CD4-positive, alpha-beta T cell treated with Interleukin-17A for 1 hour (primary cell): ENCODE results near the gene PRELP.
"Not testable (repeated sequence)": the region's sequence is repeated elsewhere in the genome, so short reads cannot be mapped to it uniquely, and the experiment has no call there.

Experiments
- DNase-seq: peaks from one replicate; pipeline ENCODE4 v3.0.0-alpha.2; 2020

PRELP gene

GRCh38 chr1:203508463-203509073 is 33.0 kb downstream of the PRELP start:
- DNase-seq, result no peak

DNA sequence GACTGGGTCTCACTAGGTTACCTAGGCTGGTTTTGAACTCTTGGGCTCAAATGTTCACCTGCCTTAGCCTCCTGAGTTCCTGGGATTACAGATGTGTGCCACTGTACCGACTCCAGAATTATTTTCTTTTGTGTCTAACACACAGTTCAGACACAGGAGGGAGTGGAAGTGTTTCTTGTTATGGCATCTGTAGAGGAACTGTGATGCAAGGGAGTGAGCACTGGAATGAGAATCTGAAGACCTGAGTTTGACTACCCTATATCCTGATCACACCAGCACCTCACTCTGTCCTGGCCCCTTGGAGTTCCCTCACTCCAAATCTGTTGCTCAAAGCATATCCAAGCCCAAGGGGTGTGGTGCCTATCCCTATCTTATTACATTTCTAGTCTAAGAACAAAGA is 33.5 kb downstream of the PRELP start:
- DNase-seq, result no peak

- no peak for DNase-seq
Observed at GRCh38 chr1:203511513-203511912, 35.9 kb downstream of the PRELP start.

DNA sequence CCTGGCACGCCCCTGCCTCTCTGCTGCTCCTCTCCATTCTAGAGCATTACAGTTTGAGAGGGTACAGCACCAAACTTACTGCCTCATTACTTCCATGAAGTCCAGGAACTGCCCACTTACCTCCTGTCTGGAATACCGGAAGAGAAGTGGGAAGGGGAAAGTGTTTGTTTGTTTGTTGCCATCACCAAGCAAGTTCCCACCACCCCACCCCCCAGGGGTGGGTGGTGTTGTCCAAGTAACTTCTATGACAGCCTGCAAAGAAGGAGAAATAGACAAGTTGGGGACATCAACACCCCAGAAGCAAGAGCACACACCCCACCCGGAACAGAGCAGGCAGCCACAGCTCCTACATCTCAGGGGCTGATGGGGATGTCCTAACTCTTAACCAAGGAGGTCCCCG is 36.3 kb downstream of the PRELP start:
- DNase-seq, result no peak

DNA sequence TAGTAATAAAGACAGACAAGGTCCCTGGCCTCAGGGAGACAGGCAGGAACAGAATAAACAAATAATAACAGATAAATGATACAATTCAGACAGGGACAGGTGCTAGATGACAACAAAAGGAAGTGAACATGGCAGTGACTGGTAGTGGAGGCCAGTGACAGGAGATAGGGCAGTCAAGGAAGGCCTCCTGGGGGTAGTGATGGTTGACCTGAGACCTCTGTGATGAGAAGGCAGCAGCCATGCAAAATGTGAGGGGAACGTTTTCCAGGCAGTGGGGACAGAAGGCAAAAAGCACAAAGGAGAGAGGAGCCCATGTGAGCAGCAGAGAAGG is 36.9 kb downstream of the PRELP start:
- no peak for DNase-seq

DNA sequence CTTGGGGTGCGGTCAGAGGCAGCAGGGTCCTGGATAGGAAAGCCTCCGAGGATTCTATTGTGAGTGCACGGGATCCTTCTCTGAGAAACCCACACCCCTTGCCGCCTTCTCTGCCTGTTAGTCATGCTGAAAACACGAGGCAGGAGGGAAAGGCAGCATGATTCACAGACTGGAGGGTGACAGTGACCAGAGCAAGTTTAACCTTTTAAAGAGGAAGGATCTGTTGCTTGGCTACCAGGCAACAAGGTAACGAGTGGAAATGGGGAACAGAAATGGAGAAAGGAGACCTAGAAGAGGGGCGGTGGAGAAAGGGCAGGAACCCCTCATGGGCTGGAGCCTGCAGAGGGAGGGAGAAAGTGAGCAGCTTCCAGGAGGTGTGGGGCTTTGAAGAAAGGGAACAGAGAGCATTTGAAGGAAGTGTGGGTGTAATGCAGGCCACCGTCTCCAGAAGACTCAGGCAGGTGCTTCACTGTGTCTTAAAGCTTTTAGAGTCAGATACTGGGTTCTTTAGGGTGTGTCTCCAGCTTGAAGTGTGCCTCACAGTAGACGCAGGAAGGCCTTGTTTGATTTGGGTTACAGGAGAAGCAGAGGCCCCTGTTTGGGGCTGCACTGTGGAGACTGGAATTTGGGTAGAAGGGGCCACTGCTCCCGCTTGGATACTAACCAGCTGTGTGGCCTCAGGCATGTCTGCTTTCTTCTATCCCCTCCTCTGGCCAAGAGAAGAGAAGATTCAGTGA is 37.4 kb downstream of the PRELP start:
- peak; percentile 32 for DNase-seq

DNA sequence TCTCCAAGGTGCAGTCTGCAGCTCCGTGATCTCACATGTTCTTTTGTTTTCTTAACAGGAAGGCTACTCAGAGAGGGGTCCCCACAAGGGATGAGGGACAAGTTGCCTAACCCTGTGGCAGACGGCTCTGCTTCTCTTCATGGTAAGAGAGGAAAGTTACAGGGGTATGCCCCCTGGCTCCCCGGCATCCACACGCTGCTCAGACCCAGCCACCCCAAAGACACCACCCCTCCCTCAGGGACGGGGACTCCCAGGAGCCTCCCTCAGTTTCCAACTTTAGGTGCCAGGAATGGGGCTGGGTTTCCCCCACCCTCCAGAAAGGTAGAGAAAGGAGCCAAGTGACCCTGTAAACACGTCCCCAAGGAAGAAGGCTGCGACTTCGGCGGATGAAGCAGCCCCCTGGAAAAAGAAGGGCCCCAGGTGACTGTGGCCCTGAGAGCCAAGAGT is 38.0 kb downstream of the PRELP start:
- no peak for DNase-seq

- no peak for DNase-seq
Observed at GRCh38 chr1:203516184-203516583, 40.6 kb downstream of the PRELP start.

DNA sequence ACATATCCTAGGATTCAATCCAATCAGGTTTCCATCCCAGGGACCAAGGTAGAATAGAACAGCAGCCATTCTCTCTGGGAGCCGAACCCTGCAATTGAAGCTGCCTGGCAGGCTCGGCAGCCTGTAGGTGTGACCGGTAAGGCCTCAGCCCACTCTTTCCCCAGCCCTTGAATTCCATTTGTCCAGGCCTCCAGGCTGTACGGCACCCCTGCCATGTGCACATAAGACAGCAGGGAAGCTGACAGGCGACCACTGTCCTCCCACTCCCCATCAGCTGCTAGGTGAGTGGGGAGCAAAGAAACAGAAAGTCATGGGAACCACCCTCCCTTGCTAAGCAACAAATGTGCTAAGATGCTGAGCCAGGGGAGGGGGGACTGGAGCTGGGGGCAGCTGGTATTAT is 41.3 kb downstream of the PRELP start:
- DNase-seq, result no peak

DNA sequence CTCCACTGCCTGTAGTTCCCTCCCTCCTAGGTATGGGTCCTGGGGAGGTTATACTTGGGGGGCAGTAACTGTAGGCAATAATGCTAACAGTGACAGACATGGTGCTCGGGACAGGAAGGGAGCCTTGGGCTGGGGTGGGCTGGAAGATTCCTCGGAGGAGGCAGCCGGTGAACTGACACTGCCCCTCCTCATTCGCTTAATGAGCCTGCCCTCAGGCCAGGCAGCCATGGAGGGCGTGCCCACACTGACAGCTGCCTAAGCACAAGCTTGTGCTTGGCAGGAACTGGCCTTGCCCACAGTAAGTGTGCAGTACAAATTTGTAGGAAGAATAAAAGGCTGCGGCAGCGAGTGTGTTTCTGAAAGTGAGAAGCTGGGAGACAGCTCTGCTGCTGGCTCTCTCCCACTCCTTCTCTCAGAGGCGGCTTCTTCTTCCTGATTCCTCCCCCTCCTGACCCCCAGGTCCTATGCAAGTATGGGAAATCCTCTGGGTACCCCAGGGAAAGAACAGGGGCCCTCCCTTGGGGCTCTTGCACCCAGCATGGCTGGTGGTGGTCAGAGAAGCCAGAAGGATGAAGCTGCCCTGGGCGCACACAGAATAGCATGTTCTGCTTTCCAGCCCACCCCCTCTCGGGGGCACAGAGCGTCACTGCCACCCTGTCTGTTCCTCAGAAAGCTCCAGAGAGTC is 42.0 kb downstream of the PRELP start:
- no peak for DNase-seq

- DNase-seq, result not testable (repeated sequence)
Observed at GRCh38 chr1:203518139-203518538, 42.5 kb downstream of the PRELP start.

GRCh38 chr1:203518541-203518940 is 42.9 kb downstream of the PRELP start:
- no peak for DNase-seq

GRCh38 chr1:203519053-203519840 is 43.6 kb downstream of the PRELP start:
- no peak for DNase-seq

DNA sequence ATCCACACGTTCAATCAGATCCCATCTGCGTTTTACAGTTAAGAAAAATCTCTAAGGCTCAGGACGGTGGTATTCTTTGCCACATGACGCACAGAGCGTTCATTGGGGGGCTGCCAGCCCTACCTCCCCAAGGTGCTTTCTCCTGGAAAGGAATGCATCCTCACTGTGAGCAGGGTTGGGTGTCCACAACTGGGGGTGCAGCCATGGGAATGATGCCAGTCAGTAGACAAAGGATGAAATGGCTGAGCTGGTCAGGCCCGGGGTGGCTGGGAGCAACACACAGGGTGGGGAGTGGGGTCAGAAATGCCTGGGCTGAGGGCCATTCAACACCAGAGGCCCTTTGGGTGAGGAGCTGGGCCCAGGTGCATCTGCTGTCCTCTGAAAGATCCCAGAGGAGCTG is 44.3 kb downstream of the PRELP start:
- no peak for DNase-seq

GRCh38 chr1:203520315-203520714 is 44.7 kb downstream of the PRELP start:
- no peak for DNase-seq

DNA sequence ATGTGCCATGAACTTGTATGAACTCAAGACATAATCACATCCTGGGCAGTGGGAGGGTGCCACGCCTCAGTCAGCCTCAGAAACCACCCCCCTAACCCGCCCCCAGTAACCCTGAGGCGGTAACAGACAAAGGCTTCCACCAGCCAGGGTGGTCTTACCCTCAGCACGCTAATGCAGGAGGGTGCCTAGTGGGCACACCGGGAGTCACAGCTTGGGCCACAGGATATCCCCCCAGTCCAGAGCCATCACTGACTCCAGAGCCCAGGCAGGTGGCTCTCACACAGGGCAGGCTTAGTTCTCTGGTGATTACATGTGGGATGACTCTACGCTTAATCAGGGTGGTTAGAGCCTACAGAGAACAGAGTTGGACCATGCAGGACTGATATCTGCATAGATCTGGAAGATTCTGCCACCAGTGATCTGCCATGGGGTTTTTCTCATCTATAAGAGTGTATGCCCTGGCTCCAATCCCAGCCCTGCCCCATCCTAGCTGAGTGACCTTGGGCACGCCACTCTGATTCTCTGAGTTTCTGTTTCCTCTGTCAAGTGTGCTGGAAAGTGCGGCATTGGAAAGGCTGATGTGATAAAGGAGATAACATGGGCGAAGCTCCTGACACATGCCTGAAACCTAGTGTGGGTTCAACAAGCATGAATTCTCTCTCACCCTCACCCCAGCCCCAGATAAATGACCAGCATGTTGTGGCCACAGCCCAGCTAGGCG is 45.6 kb downstream of the PRELP start:
- no peak for DNase-seq

GRCh38 chr1:203521812-203522211 is 46.2 kb downstream of the PRELP start:
- no peak for DNase-seq

- no peak for DNase-seq
Observed at GRCh38 chr1:203522237-203522636, 46.6 kb downstream of the PRELP start.

GRCh38 chr1:203523667-203524066 is 48.1 kb downstream of the PRELP start:
- DNase-seq, result no peak

GRCh38 chr1:203524152-203524551 is 48.5 kb downstream of the PRELP start:
- no peak for DNase-seq

- no peak for DNase-seq
Observed at GRCh38 chr1:203524824-203525223, 49.2 kb downstream of the PRELP start.

DNA sequence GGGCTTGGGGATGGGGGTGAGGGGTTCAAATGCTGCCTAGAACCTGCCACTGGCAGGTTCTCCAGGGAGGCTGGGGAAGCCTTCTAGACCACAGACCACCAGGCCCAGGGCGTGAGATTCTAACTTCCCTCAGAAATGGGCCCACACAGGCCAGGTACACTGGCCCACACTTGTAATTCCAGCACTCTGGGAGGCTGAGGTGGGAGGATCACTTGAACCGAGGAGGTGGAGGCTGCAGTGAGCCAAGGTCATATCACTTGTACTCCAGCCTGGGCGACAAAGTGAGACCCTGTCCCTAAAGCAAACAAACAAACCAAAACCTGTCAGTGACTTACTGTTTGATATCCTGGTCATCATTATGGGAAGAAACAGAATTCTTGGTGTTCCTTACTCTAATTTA is 50.1 kb downstream of the PRELP start:
- no peak for DNase-seq

GRCh38 chr1:203526130-203526529 is 50.5 kb downstream of the PRELP start:
- no peak for DNase-seq
